ENCODE data around the gene LIME1. TPM values are rescaled to one million over a fixed set of nuclear protein-coding genes. Genes with fewer than 3 reads are reported as not detected.

Gene LIME1
- total RNA-seq, 1 donor from 2014 or later: 7.8 TPM

DNA sequence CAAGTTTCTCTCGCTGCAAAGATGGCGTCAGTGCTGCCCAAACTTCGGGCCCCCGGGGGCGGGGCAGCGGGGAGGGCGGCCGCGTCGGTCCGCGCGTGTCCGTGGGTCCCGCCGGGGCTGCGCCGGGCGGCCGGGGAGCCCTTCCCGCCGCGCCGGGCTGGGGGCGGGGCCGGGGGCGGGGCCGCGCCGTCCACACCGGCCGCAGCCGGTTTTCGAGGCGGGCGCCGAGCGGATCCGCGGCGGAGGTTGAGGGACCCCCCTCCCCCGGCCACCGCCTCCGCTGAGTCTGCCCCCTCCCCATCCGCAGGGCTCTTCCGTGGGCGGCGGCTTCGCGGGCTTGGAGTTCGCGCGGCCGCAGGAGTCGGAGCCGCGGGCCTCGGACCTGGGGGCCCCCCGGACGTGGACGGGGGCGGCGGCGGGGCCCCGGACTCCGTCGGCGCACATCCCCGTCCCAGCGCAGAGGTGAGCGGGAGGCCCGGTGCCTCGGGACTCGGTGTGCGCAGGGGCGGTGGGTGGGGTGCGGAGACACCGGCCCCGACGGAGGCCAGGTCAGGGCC is 3.7 kb downstream of the LIME1 start:
- H3K4me3 ChIP-seq: peak overlapping the region; percentile 63
- no peaks in the 10 kb centered on the region for H3K27me3 ChIP-seq
- H3K27ac ChIP-seq: peak overlapping the region; percentile 86
- H3K4me1 ChIP-seq: peaks cover 30% of the 10 kb centered on the region
- peaks cover 36% of the 10 kb centered on the region for H3K36me3 ChIP-seq
- ATAC-seq: peak; percentile 32
- intact Hi-C loops (cut with DNase I): no loop called here
- TF ChIP-seq, protein P1, sequence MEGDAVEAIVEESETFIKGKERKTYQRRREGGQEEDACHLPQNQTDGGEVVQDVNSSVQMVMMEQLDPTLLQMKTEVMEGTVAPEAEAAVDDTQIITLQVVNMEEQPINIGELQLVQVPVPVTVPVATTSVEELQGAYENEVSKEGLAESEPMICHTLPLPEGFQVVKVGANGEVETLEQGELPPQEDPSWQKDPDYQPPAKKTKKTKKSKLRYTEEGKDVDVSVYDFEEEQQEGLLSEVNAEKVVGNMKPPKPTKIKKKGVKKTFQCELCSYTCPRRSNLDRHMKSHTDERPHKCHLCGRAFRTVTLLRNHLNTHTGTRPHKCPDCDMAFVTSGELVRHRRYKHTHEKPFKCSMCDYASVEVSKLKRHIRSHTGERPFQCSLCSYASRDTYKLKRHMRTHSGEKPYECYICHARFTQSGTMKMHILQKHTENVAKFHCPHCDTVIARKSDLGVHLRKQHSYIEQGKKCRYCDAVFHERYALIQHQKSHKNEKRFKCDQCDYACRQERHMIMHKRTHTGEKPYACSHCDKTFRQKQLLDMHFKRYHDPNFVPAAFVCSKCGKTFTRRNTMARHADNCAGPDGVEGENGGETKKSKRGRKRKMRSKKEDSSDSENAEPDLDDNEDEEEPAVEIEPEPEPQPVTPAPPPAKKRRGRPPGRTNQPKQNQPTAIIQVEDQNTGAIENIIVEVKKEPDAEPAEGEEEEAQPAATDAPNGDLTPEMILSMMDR (IDR thresholded peaks at IDR 0.05): no peak
- no peaks in the 10 kb centered on the region for H3K9me3 ChIP-seq
- DNase-seq: peak; percentile 82

DNA sequence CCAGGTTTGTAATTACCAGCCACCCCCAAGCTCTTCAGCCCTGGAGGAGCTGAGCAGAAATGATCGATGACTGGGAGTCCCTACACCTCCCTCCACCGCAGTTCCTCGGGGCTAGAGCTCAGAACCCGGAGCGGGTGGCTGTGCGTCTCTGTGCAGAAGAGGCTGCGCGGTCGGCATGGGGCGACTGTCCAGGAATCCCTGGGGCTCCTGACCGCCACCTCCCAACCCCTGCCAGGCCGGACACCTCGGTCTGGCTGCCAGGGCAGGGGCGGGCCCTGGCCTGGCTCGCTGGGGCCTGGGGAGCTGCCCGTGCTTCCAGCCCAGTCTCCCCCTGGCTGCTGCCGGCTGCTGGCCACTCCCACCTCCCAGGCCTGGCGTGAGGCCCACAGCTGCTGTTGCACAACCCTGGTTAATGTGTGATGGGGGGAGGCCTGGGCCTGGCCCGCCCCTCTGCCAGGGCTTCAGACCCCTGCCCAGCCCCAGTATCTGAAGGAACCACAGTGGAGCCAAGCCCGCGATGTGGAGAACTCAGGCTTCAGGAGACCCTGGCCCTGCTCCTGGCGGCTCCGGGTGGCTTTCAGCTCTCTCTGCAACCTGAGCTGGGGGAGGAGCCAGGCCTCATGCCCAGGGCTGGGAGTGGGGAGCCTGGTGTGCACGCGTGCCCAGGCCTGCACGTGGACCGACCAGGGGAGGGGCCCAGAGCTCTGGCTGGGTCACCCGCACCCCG is 4.3 kb downstream of the LIME1 start:
- Histone ChIP-seq H3K27ac (peak overlapping the region; percentile 86), H3K4me3 (peak overlapping the region; percentile 63), H3K36me3 (peaks cover 30% of the 10 kb centered on the region), H3K4me1 (peaks cover 30% of the 10 kb centered on the region), H3K9me3 (no peaks in the 10 kb centered on the region), H3K27me3 (no peaks in the 10 kb centered on the region)
- intact Hi-C loops (cut with DNase I): no loop called here
- ATAC-seq: peak; percentile 75
- TF ChIP-seq, protein P1 (IDR thresholded peaks at IDR 0.05): no peak
- peak; percentile 95 for DNase-seq

DNA sequence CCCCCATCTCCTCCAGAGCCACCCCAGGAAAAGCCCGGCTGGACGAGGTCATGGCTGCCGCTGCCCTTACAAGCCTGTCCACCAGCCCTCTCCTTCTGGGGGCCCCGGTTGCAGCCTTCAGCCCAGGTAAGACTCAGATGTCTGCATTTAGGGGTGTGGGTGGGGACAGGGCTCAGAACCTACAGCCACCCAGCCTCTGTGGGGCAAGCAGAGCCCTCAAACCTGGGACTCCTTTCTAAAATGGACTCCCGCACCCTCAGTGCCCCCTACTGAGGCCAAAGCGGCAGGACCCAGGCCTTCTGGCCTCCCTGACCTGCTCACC is 4.9 kb downstream of the LIME1 start:
- TF ChIP-seq, protein P1 (IDR thresholded peaks at IDR 0.05): no peak

DNA sequence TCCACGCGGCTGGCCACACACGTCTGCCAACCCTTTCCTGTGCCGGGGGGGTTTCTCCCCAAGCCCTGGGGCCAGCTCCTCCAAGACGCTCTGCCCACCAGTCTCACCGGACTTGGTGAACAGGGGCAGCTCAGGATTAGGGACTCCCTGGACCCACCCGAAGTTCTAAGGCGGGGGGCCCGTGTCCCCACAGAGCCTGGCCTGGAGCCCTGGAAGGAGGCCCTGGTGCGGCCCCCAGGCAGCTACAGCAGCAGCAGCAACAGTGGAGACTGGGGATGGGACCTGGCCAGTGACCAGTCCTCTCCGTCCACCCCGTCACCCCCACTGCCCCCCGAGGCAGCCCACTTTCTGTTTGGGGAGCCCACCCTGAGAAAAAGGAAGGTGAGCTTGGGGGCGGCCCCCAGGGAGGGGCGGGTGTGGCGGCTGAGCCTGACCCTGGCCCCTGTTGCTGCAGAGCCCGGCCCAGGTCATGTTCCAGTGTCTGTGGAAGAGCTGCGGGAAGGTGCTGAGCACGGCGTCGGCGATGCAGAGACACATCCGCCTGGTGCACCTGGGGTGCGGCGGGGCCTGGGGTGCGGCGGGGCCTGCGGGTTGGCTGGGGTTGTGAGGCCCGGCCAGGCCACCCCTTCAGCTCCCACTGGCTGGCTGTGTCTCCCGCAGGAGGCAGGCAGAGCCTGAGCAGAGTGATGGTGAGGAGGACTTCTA is 5.4 kb downstream of the LIME1 start:
- intact Hi-C loops (cut with DNase I): no loop called here
- H3K36me3 ChIP-seq: peaks cover 26% of the 10 kb centered on the region
- H3K4me1 ChIP-seq: peaks cover 30% of the 10 kb centered on the region
- peak; percentile 66 for DNase-seq
- H3K27me3 ChIP-seq: no peaks in the 10 kb centered on the region
- H3K4me3 ChIP-seq: peak overlapping the region; percentile 63
- TF ChIP-seq, protein P1 (IDR thresholded peaks at IDR 0.05): no peak
- H3K27ac ChIP-seq: peak overlapping the region; percentile 86
- ATAC-seq: no peak
- H3K9me3 ChIP-seq: no peaks in the 10 kb centered on the region

More for the DNA sequence above, 4.9 kb downstream of the LIME1 start:
- peaks cover 26% of the 10 kb centered on the region for H3K36me3 ChIP-seq
- peak overlapping the region; percentile 86 for H3K27ac ChIP-seq
- intact Hi-C loops (cut with DNase I): no loop called here
- DNase-seq (no peak), ATAC-seq (no peak)
- H3K27me3 ChIP-seq: no peaks in the 10 kb centered on the region
- peaks cover 30% of the 10 kb centered on the region for H3K4me1 ChIP-seq
- H3K4me3 ChIP-seq: peak overlapping the region; percentile 63
- no peaks in the 10 kb centered on the region for H3K9me3 ChIP-seq

DNA sequence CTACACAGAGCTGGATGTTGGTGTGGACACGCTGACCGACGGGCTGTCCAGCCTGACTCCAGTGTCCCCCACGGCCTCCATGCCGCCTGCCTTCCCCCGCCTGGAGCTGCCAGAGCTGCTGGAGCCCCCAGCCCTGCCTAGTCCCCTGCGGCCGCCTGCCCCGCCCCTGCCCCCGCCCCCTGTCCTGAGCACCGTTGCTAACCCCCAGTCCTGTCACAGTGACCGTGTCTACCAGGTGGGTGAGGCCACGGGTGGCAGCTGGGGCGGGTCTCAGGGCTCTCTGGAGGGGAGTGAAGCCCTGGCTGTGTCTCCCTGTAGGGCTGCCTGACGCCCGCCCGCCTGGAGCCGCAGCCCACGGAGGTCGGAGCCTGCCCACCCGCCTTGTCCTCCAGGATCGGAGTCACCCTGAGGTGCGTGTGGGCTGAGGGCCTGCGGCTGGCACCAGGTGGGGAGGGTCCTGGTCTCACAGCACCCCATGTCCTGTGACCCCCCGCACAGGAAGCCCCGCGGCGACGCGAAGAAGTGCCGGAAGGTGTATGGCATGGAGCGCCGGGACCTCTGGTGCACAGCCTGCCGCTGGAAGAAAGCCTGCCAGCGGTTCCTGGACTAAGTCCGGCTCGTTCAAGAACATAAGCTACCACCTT is 6.0 kb downstream of the LIME1 start:
- H3K4me3 ChIP-seq: no peak overlapping the region
- ATAC-seq: no peak
- H3K27ac ChIP-seq: no peak overlapping the region
- DNase-seq: peak; percentile 68
- TF ChIP-seq, protein P1 (IDR thresholded peaks at IDR 0.05): no peak
- H3K36me3 ChIP-seq: peaks cover 26% of the 10 kb centered on the region
- no peaks in the 10 kb centered on the region for H3K27me3 ChIP-seq
- H3K9me3 ChIP-seq: no peaks in the 10 kb centered on the region
- peaks cover 27% of the 10 kb centered on the region for H3K4me1 ChIP-seq
- intact Hi-C loops (cut with DNase I): no loop called here
